PC-9 (cell line): ENCODE results near the gene TMEM131L.

ENCODE experiments used
- CTCF ChIP-seq: fragments of 200-600 bp; sonication (generic); conservative IDR thresholded peaks from 2 replicates; pipeline ENCODE4 v1.6.1; 2017; ENCODE audit warnings: mixed run types, antibody characterized with exemption, mild to moderate bottlenecking, moderate library complexity
- EZH2 ChIP-seq: fragments of 200-600 bp; sonication (generic); IDR thresholded peaks from 2 replicates; pipeline ENCODE4 v1.8.0; 2017; ENCODE audit warnings: antibody characterized with exemption, low read depth

- TF ChIP-seq EZH2 (no peak), CTCF (no peak)
Measured at GRCh38 chr4:153679486-153679885, 213.3 kb downstream of the TMEM131L start.
